Ascending aorta (tissue), 2 donors: ENCODE measurements around the gene CNTN1. TPM values are rescaled to one million over a fixed set of nuclear protein-coding genes. Genes with fewer than 3 reads are reported as not detected.

Source experiments
- DNase-seq, 2 donors: peaks; one replicate each; pipeline ENCODE4 v3.0.0-alpha.2; 2019; ENCODE audit warnings: low spot score in 2 of 2
- H3K27ac ChIP-seq, 2 donors: fragments of 200-600 bp; sonication (generic); one replicate each; pipeline ENCODE4 v1.5.1; 2016 to 2017; ENCODE audit warnings: mild to moderate bottlenecking in 1 of 2
- H3K27me3 ChIP-seq: fragments of 200-600 bp; sonication (generic); one replicate; pipeline ENCODE4 v1.5.1; 2017
- H3K36me3 ChIP-seq, 2 donors: fragments of 200-600 bp; sonication (generic); one replicate each; pipeline ENCODE4 v1.5.1; 2016
- H3K4me1 ChIP-seq, 2 donors: fragments of 200-600 bp; sonication (generic); one replicate each; pipeline ENCODE4 v1.5.1; 2016 to 2017; ENCODE audit warnings: mild to moderate bottlenecking in 1 of 2
- H3K4me3 ChIP-seq, 2 donors: fragments of 200-600 bp; sonication (generic); one replicate each; pipeline ENCODE4 v1.5.1; 2016 to 2017; ENCODE audit warnings: mild to moderate bottlenecking in 1 of 2
- H3K9me3 ChIP-seq, 2 donors: fragments of 200-600 bp; sonication (generic); one replicate each; pipeline ENCODE4 v1.5.1; 2016
- CTCF ChIP-seq, 3 experiments: fragments of 200-600 bp in 2 of 3; fragments of 450-650 bp in 1 of 3; sonication (generic) in 2 of 3; IDR thresholded peaks; one replicate each; pipeline ENCODE4 v1.5.1; 2016 to 2019; ENCODE audit warnings: antibody characterized with exemption in 3 of 3, mild to moderate bottlenecking in 1 of 3, moderate library complexity in 1 of 3
- intact Hi-C: fragments of 100-400 bp; cut with DNase I; formaldehyde crosslinking; loops from one replicate; pipeline ENCODE4 v1.15.1; 2023
- total RNA-seq: library from RNA; depleted of rRNA; stranded (reverse); fragments of >200 nt; gene quantifications from one replicate; pipeline ENCODE4 v1.1.0, GENCODE V29; 2016

Gene CNTN1
- total RNA-seq, 1 donor from 2014 or later = 0.75 TPM

GRCh38 chr12:40832668-40833067 lies 140.4 kb downstream of the CNTN1 start:
- Histone ChIP-seq H3K4me1 (no peaks in the 10 kb centered on the region), H3K4me3 (no peak overlapping the region), H3K27ac (no peak overlapping the region), H3K27me3 (no peaks in the 10 kb centered on the region), H3K36me3 (no peaks in the 10 kb centered on the region), H3K9me3 (no peaks in the 10 kb centered on the region)
- no peak for DNase-seq
- no peak for TF ChIP-seq CTCF (IDR thresholded peaks at IDR 0.05)
- intact Hi-C loops = no loop called here

- no peak overlapping the region for H3K4me3 ChIP-seq
- H3K27me3 ChIP-seq = no peaks in the 10 kb centered on the region
- H3K4me1 ChIP-seq = no peaks in the 10 kb centered on the region
- H3K9me3 ChIP-seq = no peaks in the 10 kb centered on the region
- no peaks in the 10 kb centered on the region for H3K36me3 ChIP-seq
- no peak for DNase-seq
- intact Hi-C loops = no loop called here
- H3K27ac ChIP-seq = no peak overlapping the region
- no peak for TF ChIP-seq CTCF (IDR thresholded peaks at IDR 0.05)
Observed at GRCh38 chr12:40833818-40834217, 141.6 kb downstream of the CNTN1 start.

GRCh38 chr12:40834321-40834720 lies 142.1 kb downstream of the CNTN1 start:
- Histone ChIP-seq H3K27ac (no peak overlapping the region), H3K9me3 (no peaks in the 10 kb centered on the region), H3K27me3 (no peaks in the 10 kb centered on the region), H3K4me1 (no peaks in the 10 kb centered on the region), H3K36me3 (no peaks in the 10 kb centered on the region), H3K4me3 (no peak overlapping the region)
- no peak for DNase-seq
- intact Hi-C loops = no loop called here
- TF ChIP-seq CTCF (IDR thresholded peaks at IDR 0.05) = no peak

GRCh38 chr12:40837891-40838429 lies 145.7 kb downstream of the CNTN1 start:
- no peak for DNase-seq
- no peak overlapping the region for H3K27ac ChIP-seq
- H3K27me3 ChIP-seq = no peaks in the 10 kb centered on the region
- H3K4me3 ChIP-seq = no peak overlapping the region
- no peaks in the 10 kb centered on the region for H3K36me3 ChIP-seq
- intact Hi-C loops = no loop called here
- no peaks in the 10 kb centered on the region for H3K4me1 ChIP-seq
- TF ChIP-seq CTCF (IDR thresholded peaks at IDR 0.05) = no peak
- no peaks in the 10 kb centered on the region for H3K9me3 ChIP-seq

GRCh38 chr12:40843495-40843894 lies 151.3 kb downstream of the CNTN1 start:
- H3K4me1 ChIP-seq = no peaks in the 10 kb centered on the region
- H3K27me3 ChIP-seq = no peaks in the 10 kb centered on the region
- no peaks in the 10 kb centered on the region for H3K36me3 ChIP-seq
- intact Hi-C loops = no loop called here
- H3K9me3 ChIP-seq = no peaks in the 10 kb centered on the region
- H3K27ac ChIP-seq = no peak overlapping the region
- H3K4me3 ChIP-seq = no peak overlapping the region
- DNase-seq = no peak
- no peak for TF ChIP-seq CTCF (IDR thresholded peaks at IDR 0.05)

GRCh38 chr12:40853221-40853620 lies 161.0 kb downstream of the CNTN1 start:
- Histone ChIP-seq H3K27me3 (no peaks in the 10 kb centered on the region), H3K9me3 (no peaks in the 10 kb centered on the region), H3K27ac (no peak overlapping the region), H3K4me1 (no peaks in the 10 kb centered on the region), H3K4me3 (no peak overlapping the region), H3K36me3 (no peaks in the 10 kb centered on the region)
- intact Hi-C loops = no loop called here
- no peak for DNase-seq
- TF ChIP-seq CTCF (IDR thresholded peaks at IDR 0.05) = no peak
